Activated CD4-positive, alpha-beta T cell treated with anti-CD3 and anti-CD28 coated beads, Interleukin-2, amount 10 ng/mL, durations not matched to agents 7 days and 5 days (primary cell): ENCODE results near the gene NUDC. TPM values are rescaled to one million over a fixed set of nuclear protein-coding genes. Genes with fewer than 3 reads are reported as not detected.

ENCODE experiments used
- CTCF ChIA-PET: fragments of 350-600 bp; sonication (Branson Sonifier 250); formaldehyde crosslinking; loops from one replicate; lab custom pipeline; 2021; ENCODE audit warnings: antibody characterized with exemption; lab: Charles Lee
- POLR2A ChIA-PET: fragments of 350-600 bp; sonication (Branson Sonifier 250); formaldehyde crosslinking; loops from one replicate; lab custom pipeline; 2021; ENCODE audit warnings: antibody characterized with exemption; lab: Charles Lee
- DNase-seq: peaks from one replicate; pipeline ENCODE4 v3.0.0-alpha.2; 2020
- H3K27ac Mint-ChIP-seq: one replicate; pipeline ENCODE4 v1.8.0; 2021; ENCODE audit warnings: mild to moderate bottlenecking, moderate library complexity, mixed read lengths
- H3K27me3 Mint-ChIP-seq: one replicate; pipeline ENCODE4 v1.8.0; 2021; ENCODE audit warnings: mixed read lengths
- H3K36me3 Mint-ChIP-seq: one replicate; pipeline ENCODE4 v1.8.0; 2021; ENCODE audit warnings: low read depth, mixed read lengths
- H3K4me1 Mint-ChIP-seq: one replicate; pipeline ENCODE4 v1.8.0; 2021; ENCODE audit warnings: mixed read lengths
- H3K4me3 Mint-ChIP-seq: one replicate; pipeline ENCODE4 v1.8.0; 2021; ENCODE audit warnings: mild to moderate bottlenecking, moderate library complexity, mixed read lengths
- H3K9me3 Mint-ChIP-seq: one replicate; pipeline ENCODE4 v1.8.0; 2021; ENCODE audit warnings: mixed read lengths
- total RNA-seq, 2 experiments: library from RNA; stranded (reverse); gene quantifications; one replicate each; pipeline ENCODE4 v1.2.3, GENCODE V29; 2021

NUDC gene
- total RNA-seq, 2 experiments from 2014 or later = 56.2 to 64.5 TPM

- ChIA-PET POLR2A (no interaction called here), CTCF (interaction anchor here (0.7 kb wide), 1 partner anchor 113 kb away, joined by 3 read pairs; no protein-coding TSS in a partner anchor)
- no peak within 1 kb of the TSS for H3K4me3 Mint-ChIP-seq
- no peaks in the 10 kb centered on the region for H3K4me1 Mint-ChIP-seq
- no peaks in the 10 kb centered on the region for H3K9me3 Mint-ChIP-seq
- DNase-seq = no peak
- no peak within 1 kb of the TSS for H3K27ac Mint-ChIP-seq
- no peaks in the 10 kb centered on the region for H3K36me3 Mint-ChIP-seq
- H3K27me3 Mint-ChIP-seq = peaks cover 5% of the 10 kb centered on the region
Measured at GRCh38 chr1:26913754-26914619, 7.6 kb upstream of the NUDC start, which contains the start of gene NR0B2. NR0B2 (minus strand) TSS chr1:26913975; CDS start chr1:26913940, 35 bp downstream.

- H3K4me1 Mint-ChIP-seq = peaks cover 3% of the 10 kb centered on the region
- ChIA-PET CTCF (interaction anchor here (0.8 kb wide), 1 partner anchor 57 kb away, joined by 3 read pairs; no protein-coding TSS in a partner anchor), POLR2A (no interaction called here)
- H3K36me3 Mint-ChIP-seq = no peaks in the 10 kb centered on the region
- no peak overlapping the region for H3K4me3 Mint-ChIP-seq
- no peaks in the 10 kb centered on the region for H3K9me3 Mint-ChIP-seq
- H3K27me3 Mint-ChIP-seq = no peaks in the 10 kb centered on the region
- H3K27ac Mint-ChIP-seq = no peak overlapping the region
- no peak for DNase-seq
Measured at GRCh38 chr1:26915204-26915842, 6.2 kb upstream of the NUDC start.

DNA sequence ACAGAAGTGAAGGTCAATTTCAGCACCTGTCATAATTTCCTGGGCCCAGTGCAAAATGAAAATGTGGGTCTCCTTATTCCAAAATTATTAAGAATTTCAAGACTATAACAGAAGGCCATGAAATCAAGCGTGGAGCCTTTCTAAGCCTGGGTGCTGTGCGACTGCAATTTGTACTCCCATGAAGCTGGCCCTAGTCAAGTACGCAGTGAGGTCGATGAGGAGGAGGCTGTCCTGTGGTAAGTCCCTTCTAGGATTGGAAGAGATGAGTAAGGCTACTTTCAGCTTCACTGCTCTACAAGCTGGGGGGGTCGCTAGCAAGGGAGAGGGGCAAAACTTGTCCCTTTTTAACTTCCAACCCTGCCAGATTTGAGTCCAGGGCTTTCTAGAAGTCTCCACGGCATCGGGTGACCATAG, 410 bp upstream of the NUDC start:
- Mint-ChIP-seq H3K27me3 (no peaks in the 10 kb centered on the region), H3K4me1 (peaks cover 36% of the 10 kb centered on the region), H3K36me3 (peaks cover 9% of the 10 kb centered on the region), H3K4me3 (peak overlapping the region; percentile 93), H3K27ac (peak overlapping the region; percentile 93), H3K9me3 (no peaks in the 10 kb centered on the region)
- CTCF ChIA-PET = interaction anchor here (0.5 to 1.2 kb wide), 3 partner anchors 19 to 234 kb away, joined by 3 to 4 read pairs (median 4); partner anchors contain the start of gene SLC9A1
- POLR2A ChIA-PET = interaction anchor here (0.7 kb wide), 1 partner anchor 214 kb away, joined by 3 read pairs; no protein-coding TSS in a partner anchor
- DNase-seq = no peak

GRCh38 chr1:26922431-26922729, 837 bp downstream of the NUDC start:
- no peaks in the 10 kb centered on the region for H3K27me3 Mint-ChIP-seq
- peaks cover 41% of the 10 kb centered on the region for H3K4me1 Mint-ChIP-seq
- CTCF ChIA-PET = no interaction called here
- peaks cover 17% of the 10 kb centered on the region for H3K36me3 Mint-ChIP-seq
- peak overlapping the region; percentile 93 for H3K27ac Mint-ChIP-seq
- no peaks in the 10 kb centered on the region for H3K9me3 Mint-ChIP-seq
- no peak for DNase-seq
- POLR2A ChIA-PET = no interaction called here
- H3K4me3 Mint-ChIP-seq = peak overlapping the region; percentile 93

DNA sequence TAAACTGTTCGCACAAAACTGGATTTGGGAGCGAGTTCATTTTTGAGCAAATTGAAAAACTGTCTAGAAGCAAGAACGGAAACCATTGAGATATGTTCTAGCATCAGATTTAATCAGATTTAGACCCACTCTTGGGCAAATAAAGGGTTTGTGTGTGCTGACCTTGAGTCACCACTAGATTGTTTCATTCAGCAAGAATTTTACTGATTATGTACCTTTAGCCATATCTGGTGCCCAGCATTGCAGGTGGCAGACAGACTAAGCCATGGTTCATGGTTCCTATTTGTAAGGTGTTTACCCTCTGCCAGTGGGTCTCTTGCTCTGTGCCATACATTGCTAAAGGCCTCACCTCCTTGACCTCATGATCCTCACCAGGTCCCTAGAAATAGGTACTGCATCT, 1.4 kb downstream of the NUDC start:
- POLR2A ChIA-PET = no interaction called here
- Mint-ChIP-seq H3K4me1 (peaks cover 41% of the 10 kb centered on the region), H3K27me3 (no peaks in the 10 kb centered on the region), H3K4me3 (peak overlapping the region; percentile 93), H3K9me3 (no peaks in the 10 kb centered on the region), H3K27ac (peak overlapping the region; percentile 50), H3K36me3 (peaks cover 20% of the 10 kb centered on the region)
- CTCF ChIA-PET = no interaction called here
- DNase-seq = no peak

DNA sequence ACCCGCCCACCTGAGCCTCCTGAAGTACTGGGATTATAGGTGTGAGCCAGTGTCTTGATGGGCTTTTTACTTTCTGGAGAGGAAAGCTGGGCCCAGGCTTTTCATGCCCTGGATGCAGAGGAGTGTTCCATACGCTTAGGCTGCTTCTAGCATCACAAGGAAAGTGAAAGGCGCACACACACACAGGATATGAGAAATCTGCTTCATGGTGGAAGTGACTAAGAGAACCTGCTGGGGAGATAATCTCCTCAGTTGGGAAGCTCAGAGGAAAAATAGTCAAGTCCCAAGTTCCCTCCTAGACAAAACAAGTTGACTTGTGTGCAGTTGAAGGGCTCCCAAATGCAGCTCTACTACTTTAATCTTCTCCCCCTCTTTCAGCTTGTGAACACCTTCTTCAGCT, 2.2 kb downstream of the NUDC start:
- ChIA-PET CTCF (interaction anchor here (0.6 kb wide), 2 partner anchors 34 to 657 kb away, joined by 3 to 4 read pairs; partner anchors contain the start of gene GPN2), POLR2A (no interaction called here)
- Mint-ChIP-seq H3K36me3 (peaks cover 28% of the 10 kb centered on the region), H3K27me3 (no peaks in the 10 kb centered on the region), H3K9me3 (no peaks in the 10 kb centered on the region), H3K4me1 (peaks cover 41% of the 10 kb centered on the region), H3K27ac (no peak overlapping the region), H3K4me3 (peak overlapping the region; percentile 93)
- DNase-seq = no peak

- H3K27me3 Mint-ChIP-seq = no peaks in the 10 kb centered on the region
- no peak overlapping the region for H3K27ac Mint-ChIP-seq
- no peak overlapping the region for H3K4me3 Mint-ChIP-seq
- no peaks in the 10 kb centered on the region for H3K4me1 Mint-ChIP-seq
- POLR2A ChIA-PET = no interaction called here
- CTCF ChIA-PET = no interaction called here
- no peaks in the 10 kb centered on the region for H3K9me3 Mint-ChIP-seq
- peaks cover 35% of the 10 kb centered on the region for H3K36me3 Mint-ChIP-seq
- DNase-seq = no peak
Measured at GRCh38 chr1:26932531-26932930, 11.0 kb downstream of the NUDC start.

- Mint-ChIP-seq H3K9me3 (no peaks in the 10 kb centered on the region), H3K4me1 (peaks cover 3% of the 10 kb centered on the region)
- no peak for DNase-seq
Measured at GRCh38 chr1:26936823-26937222, 15.3 kb downstream of the NUDC start.

GRCh38 chr1:26938004-26938658, 16.6 kb downstream of the NUDC start:
- ChIA-PET CTCF (interaction anchor here (0.6 to 1.3 kb wide), 3 partner anchors 9 to 308 kb away, joined by 3 to 4 read pairs (median 3); no protein-coding TSS in a partner anchor), POLR2A (no interaction called here)
- Mint-ChIP-seq H3K4me3 (no peak overlapping the region), H3K27ac (no peak overlapping the region), H3K4me1 (peaks cover 3% of the 10 kb centered on the region), H3K9me3 (no peaks in the 10 kb centered on the region), H3K27me3 (no peaks in the 10 kb centered on the region), H3K36me3 (peaks cover 27% of the 10 kb centered on the region)
- no peak for DNase-seq

More at GRCh38 chr1:26936823-26937222, 15.3 kb downstream of the NUDC start:
- peaks cover 19% of the 10 kb centered on the region for H3K36me3 Mint-ChIP-seq
- ChIA-PET POLR2A (no interaction called here), CTCF (no interaction called here)
- no peak overlapping the region for H3K4me3 Mint-ChIP-seq
- H3K27me3 Mint-ChIP-seq = no peaks in the 10 kb centered on the region
- no peak overlapping the region for H3K27ac Mint-ChIP-seq

DNA sequence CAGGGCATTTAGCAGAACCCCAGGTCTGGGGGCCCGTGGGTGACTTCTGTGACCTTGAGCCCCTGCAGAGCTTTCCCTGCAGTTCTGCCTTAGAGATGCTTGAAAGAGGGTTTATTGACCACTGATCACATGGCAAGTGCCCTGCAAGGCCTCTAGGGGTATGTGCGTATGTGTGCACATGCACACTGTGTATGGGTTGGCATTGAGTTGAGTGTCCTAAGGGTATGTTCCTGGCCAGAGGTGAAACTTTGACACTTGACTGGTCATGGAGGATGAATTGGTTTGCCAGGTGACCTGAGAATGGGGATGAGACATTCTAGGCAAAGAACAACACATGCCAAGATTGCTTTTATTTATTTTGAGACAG, 17.1 kb downstream of the NUDC start:
- ChIA-PET CTCF (interaction anchor here (1.3 kb wide), 1 partner anchor 9 kb away, joined by 3 read pairs; no protein-coding TSS in a partner anchor), POLR2A (no interaction called here)
- H3K27me3 Mint-ChIP-seq = no peaks in the 10 kb centered on the region
- no peak overlapping the region for H3K4me3 Mint-ChIP-seq
- DNase-seq = no peak
- no peak overlapping the region for H3K27ac Mint-ChIP-seq
- no peaks in the 10 kb centered on the region for H3K9me3 Mint-ChIP-seq
- peaks cover 3% of the 10 kb centered on the region for H3K4me1 Mint-ChIP-seq
- H3K36me3 Mint-ChIP-seq = peaks cover 29% of the 10 kb centered on the region

GRCh38 chr1:26941311-26941710, 19.8 kb downstream of the NUDC start:
- POLR2A ChIA-PET = no interaction called here
- peaks cover 28% of the 10 kb centered on the region for H3K36me3 Mint-ChIP-seq

DNA sequence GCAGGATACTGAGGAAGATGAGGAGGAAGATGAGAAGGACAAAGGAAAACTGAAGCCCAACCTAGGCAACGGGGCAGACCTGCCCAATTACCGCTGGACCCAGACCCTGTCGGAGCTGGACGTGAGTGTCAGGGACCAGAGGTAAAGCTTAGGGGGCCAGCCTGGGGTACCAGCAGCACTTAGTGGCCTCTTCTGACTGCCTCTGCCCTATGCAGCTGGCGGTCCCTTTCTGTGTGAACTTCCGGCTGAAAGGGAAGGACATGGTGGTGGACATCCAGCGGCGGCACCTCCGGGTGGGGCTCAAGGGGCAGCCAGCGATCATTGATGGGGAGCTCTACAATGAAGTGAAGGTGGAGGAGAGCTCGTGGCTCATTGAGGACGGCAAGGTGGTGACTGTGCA, 21.1 kb downstream of the NUDC start:
- ChIA-PET CTCF (interaction anchor here (1.1 kb wide), 1 partner anchor 72 kb away, joined by 3 read pairs; no protein-coding TSS in a partner anchor), POLR2A (interaction anchor here (0.5 kb wide), 1 partner anchor 860 kb away, joined by 3 read pairs; no protein-coding TSS in a partner anchor)
- Mint-ChIP-seq H3K4me1 (peaks cover 3% of the 10 kb centered on the region), H3K27me3 (no peaks in the 10 kb centered on the region), H3K27ac (no peak overlapping the region), H3K36me3 (peaks cover 28% of the 10 kb centered on the region), H3K9me3 (no peaks in the 10 kb centered on the region), H3K4me3 (no peak overlapping the region)
- no peak for DNase-seq

More at GRCh38 chr1:26941311-26941710, 19.8 kb downstream of the NUDC start:
- Mint-ChIP-seq H3K9me3 (no peaks in the 10 kb centered on the region), H3K4me1 (peaks cover 3% of the 10 kb centered on the region), H3K27ac (no peak overlapping the region), H3K27me3 (no peaks in the 10 kb centered on the region), H3K4me3 (no peak overlapping the region)
- no peak for DNase-seq
- CTCF ChIA-PET = no interaction called here
